ENCODE measurements around the gene LSR. TPM values are rescaled to one million over a fixed set of nuclear protein-coding genes. Genes with fewer than 3 reads are reported as not detected.

The LSR gene
- total RNA-seq, 1 donor from 2014 or later = 78.5 TPM

GRCh38 chr19:35257113-35257461 lies 8.3 kb downstream of the LSR start:
- peak; percentile 49 for DNase-seq (ENCODE audit: extremely low spot score, unreplicated experiment)

GRCh38 chr19:35260694-35261304 lies 12.0 kb downstream of the LSR start:
- Mint-ChIP-seq H3K4me3 (no peak overlapping the region), H3K4me1 (ENCODE audit: unreplicated experiment) (peaks cover 20% of the 10 kb centered on the region), H3K36me3 (no peaks in the 10 kb centered on the region), H3K27me3 (no peaks in the 10 kb centered on the region), H3K9me3 (no peaks in the 10 kb centered on the region), H3K27ac (no peak overlapping the region)
- no peak for TF ChIP-seq CTCF (conservative IDR thresholded peaks at IDR 0.05)
- peak; percentile 51 for DNase-seq (ENCODE audit: extremely low spot score, unreplicated experiment)

More at GRCh38 chr19:35257113-35257461, 8.3 kb downstream of the LSR start:
- no peak overlapping the region for H3K4me3 Mint-ChIP-seq
- H3K9me3 Mint-ChIP-seq = no peaks in the 10 kb centered on the region
- peaks cover 14% of the 10 kb centered on the region for H3K4me1 Mint-ChIP-seq (ENCODE audit: unreplicated experiment)
- no peak for TF ChIP-seq CTCF (conservative IDR thresholded peaks at IDR 0.05)
- no peak overlapping the region for H3K27ac Mint-ChIP-seq
- peaks cover 7% of the 10 kb centered on the region for H3K36me3 Mint-ChIP-seq
- no peaks in the 10 kb centered on the region for H3K27me3 Mint-ChIP-seq

- H3K36me3 Mint-ChIP-seq = no peaks in the 10 kb centered on the region
- peaks cover 22% of the 10 kb centered on the region for H3K4me1 Mint-ChIP-seq (ENCODE audit: unreplicated experiment)
- H3K27ac Mint-ChIP-seq = no peak overlapping the region
- peak; percentile 60 for DNase-seq (ENCODE audit: extremely low spot score, unreplicated experiment)
- no peaks in the 10 kb centered on the region for H3K27me3 Mint-ChIP-seq
- no peak for TF ChIP-seq CTCF (conservative IDR thresholded peaks at IDR 0.05)
- no peaks in the 10 kb centered on the region for H3K9me3 Mint-ChIP-seq
- no peak overlapping the region for H3K4me3 Mint-ChIP-seq
These were observed 12.7 kb downstream of the LSR start for GRCh38 chr19:35261356-35262100.

- TF ChIP-seq CTCF (conservative IDR thresholded peaks at IDR 0.05) = no peak
- H3K4me3 Mint-ChIP-seq = no peak overlapping the region
- H3K9me3 Mint-ChIP-seq = no peaks in the 10 kb centered on the region
- no peak overlapping the region for H3K27ac Mint-ChIP-seq
- peaks cover 20% of the 10 kb centered on the region for H3K4me1 Mint-ChIP-seq (ENCODE audit: unreplicated experiment)
- H3K27me3 Mint-ChIP-seq = no peaks in the 10 kb centered on the region
- peak; percentile 67 for DNase-seq (ENCODE audit: extremely low spot score, unreplicated experiment)
- H3K36me3 Mint-ChIP-seq = no peaks in the 10 kb centered on the region
These were observed 13.4 kb downstream of the LSR start for GRCh38 chr19:35262101-35262761.

- DNase-seq (ENCODE audit: extremely low spot score, unreplicated experiment) = peak; percentile 43
These were observed 15.7 kb downstream of the LSR start for GRCh38 chr19:35264268-35265125.

More at GRCh38 chr19:35264268-35265125, 15.7 kb downstream of the LSR start:
- Mint-ChIP-seq H3K36me3 (no peaks in the 10 kb centered on the region), H3K9me3 (no peaks in the 10 kb centered on the region), H3K27ac (peak overlapping the region; percentile 55), H3K4me1 (ENCODE audit: unreplicated experiment) (peaks cover 13% of the 10 kb centered on the region), H3K4me3 (peak overlapping the region; percentile 76), H3K27me3 (no peaks in the 10 kb centered on the region)
- TF ChIP-seq CTCF (conservative IDR thresholded peaks at IDR 0.05) = no peak

All from type B pancreatic cell (in vitro differentiated cells).